GM19238 (cell line): ENCODE measurements around the gene KRTAP4-6.
"Not testable (repeated sequence)": the region's sequence is repeated elsewhere in the genome, so short reads cannot be mapped to it uniquely, and the experiment has no call there.

Source experiments
- DNase-seq: peaks from one replicate; pipeline ENCODE4 v3.0.0; 2011; ENCODE audit warnings: low spot score; ENCODE audit not compliant: insufficient read length

KRTAP4-6 gene

GRCh38 chr17:41147531-41148204, 7.3 kb upstream of the KRTAP4-6 start:
- DNase-seq: no peak

DNA sequence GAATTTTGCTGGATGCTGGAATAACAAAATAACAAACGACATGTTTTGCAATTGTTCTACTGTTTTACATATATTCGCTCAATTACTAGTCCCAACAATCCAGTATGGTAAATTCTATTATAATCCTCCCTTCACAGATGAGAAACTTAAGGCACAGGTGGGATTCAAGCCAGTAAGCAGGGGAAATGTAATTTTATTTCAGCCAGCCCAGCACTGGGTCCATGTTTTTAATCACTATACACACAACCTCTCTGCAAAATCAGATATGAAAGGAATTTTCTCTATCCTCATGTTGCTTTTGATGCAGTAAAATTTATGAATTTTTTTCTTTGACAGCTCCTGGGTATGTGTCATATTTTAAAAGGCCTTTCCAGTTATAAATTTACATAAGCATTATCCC, 4.9 kb upstream of the KRTAP4-6 start:
- DNase-seq: no peak

GRCh38 chr17:41144846-41145245, 4.5 kb upstream of the KRTAP4-6 start:
- no peak for DNase-seq

- no peak for DNase-seq
These were observed 1.0 kb upstream of the KRTAP4-6 start for GRCh38 chr17:41141361-41141760.

- DNase-seq: not testable (repeated sequence)
These were observed 479 bp downstream of the KRTAP4-6 start for GRCh38 chr17:41139865-41140264.

GRCh38 chr17:41133880-41134735, 6.2 kb downstream of the KRTAP4-6 start:
- no peak for DNase-seq

- DNase-seq: no peak
These were observed 8.4 kb downstream of the KRTAP4-6 start for GRCh38 chr17:41131979-41132378.

GRCh38 chr17:41127371-41127770, 13.0 kb downstream of the KRTAP4-6 start:
- no peak for DNase-seq

GRCh38 chr17:41126412-41126811, 13.9 kb downstream of the KRTAP4-6 start:
- DNase-seq: no peak

- DNase-seq: no peak
These were observed 15.3 kb downstream of the KRTAP4-6 start for GRCh38 chr17:41125064-41125463.

DNA sequence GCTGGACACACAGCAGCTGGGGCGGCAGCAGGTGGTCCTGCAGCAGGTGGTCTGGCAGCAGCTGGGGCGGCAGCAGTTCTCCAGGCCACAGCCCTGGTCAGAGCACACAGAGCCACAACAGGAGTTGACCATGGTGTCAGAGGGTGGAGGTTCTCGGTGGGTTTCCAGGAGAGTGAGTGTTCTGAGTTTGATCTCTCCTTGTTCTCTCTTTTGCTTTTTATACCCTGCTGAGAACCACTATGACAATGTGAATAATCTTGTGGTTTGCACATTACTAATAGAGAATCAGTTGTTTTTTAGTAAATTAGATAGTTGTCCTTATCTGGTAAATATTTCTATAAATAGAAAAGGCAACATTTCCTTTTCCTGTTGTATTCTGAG, 16.4 kb downstream of the KRTAP4-6 start, which contains the start of gene KRTAP4-12:
Gene KRTAP4-12, minus strand, starts transcription at position 192 of the 381 bp plus-strand sequence. Its CDS starts 60 bp downstream, at position 132.
- not testable (repeated sequence) for DNase-seq

DNA sequence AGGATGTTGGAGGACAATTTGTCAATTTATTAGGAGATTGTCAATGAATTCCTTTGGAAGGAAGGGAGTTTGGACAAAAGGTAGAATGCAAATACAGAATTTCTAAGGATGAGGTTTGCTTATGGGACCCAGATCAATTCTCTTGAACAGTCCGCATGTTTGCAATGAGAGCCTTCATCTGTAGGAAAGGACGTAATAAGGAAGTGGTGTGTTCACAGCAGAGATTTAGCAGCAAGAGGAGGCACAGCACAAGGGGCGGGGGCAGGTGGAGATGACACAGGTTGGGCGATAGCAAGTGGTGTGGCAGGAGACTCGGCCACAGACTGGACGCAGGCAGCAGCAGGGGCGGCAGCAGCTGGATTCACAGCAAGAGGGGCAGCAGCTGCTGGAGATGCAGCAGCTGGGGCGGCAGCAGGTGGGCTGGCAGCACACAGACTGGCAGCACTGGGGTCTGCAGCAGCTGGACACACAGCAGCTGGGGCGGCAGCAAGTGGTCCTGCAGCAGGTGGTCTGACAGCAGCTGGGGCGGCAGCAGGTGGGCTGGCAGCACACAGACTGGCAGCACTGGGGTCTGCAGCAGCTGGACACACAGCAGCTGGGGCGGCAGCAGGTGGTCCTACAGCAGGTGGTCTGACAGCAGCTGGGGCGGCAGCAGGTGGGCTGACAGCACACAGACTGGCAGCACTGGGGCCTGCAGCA, 16.9 kb downstream of the KRTAP4-6 start:
- not testable (repeated sequence) for DNase-seq

DNA sequence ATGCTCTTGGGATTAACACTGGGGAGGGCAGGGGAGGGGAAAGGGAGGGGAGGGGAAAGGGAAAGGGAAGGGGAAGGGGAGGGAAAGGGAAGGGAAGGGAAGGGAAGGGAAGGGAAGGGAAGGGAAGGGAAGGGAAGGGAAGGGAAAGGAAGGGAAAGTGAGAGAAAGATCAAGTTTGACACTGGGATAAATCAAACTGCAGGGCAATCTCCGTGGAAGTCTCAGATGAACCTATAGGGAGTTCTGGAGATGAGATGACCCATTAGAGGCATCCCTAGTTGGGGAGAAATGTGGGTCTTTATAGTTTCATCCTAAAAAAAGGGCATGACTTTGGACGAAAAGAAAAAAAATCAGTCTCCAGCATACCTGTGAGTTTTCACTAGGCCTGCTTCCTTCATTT, 18.6 kb downstream of the KRTAP4-6 start:
- DNase-seq: no peak

GRCh38 chr17:41119696-41120690, 20.4 kb downstream of the KRTAP4-6 start:
- not testable (repeated sequence) for DNase-seq

GRCh38 chr17:41118721-41119120, 21.6 kb downstream of the KRTAP4-6 start:
- no peak for DNase-seq

DNA sequence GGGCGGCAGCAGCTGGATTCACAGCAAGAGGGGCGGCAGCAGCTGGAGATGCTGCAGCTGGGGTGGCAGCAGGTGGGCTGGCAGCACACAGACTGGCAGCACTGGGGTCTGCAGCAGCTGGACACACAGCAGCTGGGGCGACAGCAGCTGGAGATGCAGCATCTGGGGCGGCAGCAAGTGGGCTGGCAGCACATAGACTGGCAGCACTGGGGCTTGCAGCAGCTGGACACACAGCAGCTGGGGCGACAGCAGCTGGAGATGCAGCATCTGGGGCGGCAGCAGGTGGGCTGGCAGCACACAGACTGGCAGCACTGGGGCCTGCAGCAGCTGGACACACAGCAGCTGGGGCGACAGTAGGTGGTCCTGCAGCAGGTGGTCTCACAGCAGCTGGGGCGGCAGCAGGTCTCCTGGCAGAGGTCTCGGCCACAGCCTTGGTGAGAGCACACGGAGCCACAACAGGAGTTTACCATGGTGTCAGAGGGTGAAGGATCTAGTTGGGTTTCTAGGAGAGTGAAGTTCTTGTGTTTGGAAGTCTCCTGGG, 22.4 kb downstream of the KRTAP4-6 start, which contains the start of gene KRTAP4-11:
Gene KRTAP4-11, minus strand, starts transcription at position 528 of the 541 bp plus-strand sequence. Its CDS starts 58 bp downstream, at position 470.
- not testable (repeated sequence) for DNase-seq

- no peak for DNase-seq
These were observed 24.0 kb downstream of the KRTAP4-6 start for GRCh38 chr17:41116297-41116696.

DNA sequence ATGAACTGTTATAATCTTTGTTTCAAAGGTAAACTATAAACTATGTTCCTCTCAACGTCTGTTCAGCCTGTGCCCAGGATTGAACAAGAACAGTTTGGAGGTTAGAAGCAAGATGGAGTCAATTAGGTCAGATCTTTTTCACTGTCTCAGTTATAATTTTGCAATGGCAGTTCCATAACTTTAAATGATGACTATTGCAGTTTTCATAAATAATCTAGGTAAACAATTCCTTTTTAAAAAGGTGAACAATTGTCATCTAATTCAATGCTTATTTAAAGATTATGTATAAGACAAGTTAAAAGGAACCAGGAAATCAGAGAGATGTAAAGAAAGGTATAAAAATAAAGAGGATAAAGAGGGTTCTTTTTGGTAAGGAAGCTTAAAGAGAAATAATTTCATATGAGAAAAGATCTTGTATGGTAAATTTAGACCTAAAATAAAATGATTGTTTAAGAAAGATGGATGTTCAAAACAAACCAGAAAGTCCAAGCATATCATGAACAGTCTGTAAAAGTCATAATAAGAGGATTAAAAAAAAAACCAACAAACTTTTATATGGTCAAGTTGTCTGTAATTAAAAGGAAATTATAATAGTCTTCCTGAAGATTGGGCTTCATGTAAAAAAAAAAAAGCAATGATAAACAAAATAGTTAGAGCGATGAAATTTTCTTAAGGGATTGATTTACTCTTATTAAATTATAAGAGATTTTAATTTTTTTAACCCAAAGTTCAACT, 29.0 kb downstream of the KRTAP4-6 start:
- no peak for DNase-seq

- not testable (repeated sequence) for DNase-seq
These were observed 31.5 kb downstream of the KRTAP4-6 start for GRCh38 chr17:41108728-41109386.
